ENCODE results near the gene OR52W1. TPM values are rescaled to one million over a fixed set of nuclear protein-coding genes. Genes with fewer than 3 reads are reported as not detected.

Gene OR52W1
- total RNA-seq, 1 donor from 2014 or later, result not detected

Other genes starting within 250 kb of the OR52W1 start
- not detected for gene OR56A5, start 230.7 kb upstream of the OR52W1 start, total RNA-seq
- gene OR52L1, start 212.2 kb upstream of the OR52W1 start, total RNA-seq, result 0.41 TPM
- under 0.01 TPM for gene OR56A4, start 192.3 kb upstream of the OR52W1 start, total RNA-seq
- under 0.01 TPM for gene OR56A1, start 168.5 kb upstream of the OR52W1 start, total RNA-seq
- not detected for gene OR56B4, start 91.5 kb upstream of the OR52W1 start, total RNA-seq
- gene OR52B2, start 28.9 kb upstream of the OR52W1 start, total RNA-seq, result not detected
- not detected for gene C11orf42, start 6.3 kb downstream of the OR52W1 start, total RNA-seq
- 19.6 TPM for gene FHIP1B, start 35.4 kb downstream of the OR52W1 start, total RNA-seq
- 0.41 TPM for gene CNGA4, start 39.9 kb downstream of the OR52W1 start, total RNA-seq
- gene CCKBR, start 60.6 kb downstream of the OR52W1 start, total RNA-seq, result 5.7 TPM
- 7.3 TPM for gene CAVIN3, start 121.3 kb downstream of the OR52W1 start, total RNA-seq
- gene SMPD1, start 191.2 kb downstream of the OR52W1 start, total RNA-seq, result 10.2 TPM
- gene APBB1, start 219.9 kb downstream of the OR52W1 start, total RNA-seq, result 293 TPM
- 0.82 TPM for gene HPX, start 241.8 kb downstream of the OR52W1 start, total RNA-seq

Data from frontal cortex (tissue), 1 donor.